Uterus (tissue), 4 donors: ENCODE measurements around the gene DOCK4. TPM values are rescaled to one million over a fixed set of nuclear protein-coding genes. Genes with fewer than 3 reads are reported as not detected.

Experiments used
- DNase-seq, 2 donors: peaks; one replicate each; pipeline ENCODE4 v3.0.0-alpha.2; 2019 to 2020
- H3K27ac ChIP-seq, 2 donors: fragments of 200-600 bp; sonication (generic); 1 replicate in 1 of 2; 2 replicates in 1 of 2; pipeline ENCODE4 v1.5.1; 2016 to 2018
- H3K27me3 ChIP-seq, 2 donors: fragments of 200-600 bp; sonication (generic); one replicate each; pipeline ENCODE4 v1.5.1; 2018 to 2019; ENCODE audit warnings: control low read depth in 1 of 2
- H3K36me3 ChIP-seq, 2 donors: fragments of 200-600 bp; sonication (generic); one replicate each; pipeline ENCODE4 v1.5.1; 2019; ENCODE audit warnings: control low read depth in 1 of 2
- H3K4me1 ChIP-seq, 2 donors: fragments of 200-600 bp; sonication (generic); one replicate each; pipeline ENCODE4 v1.5.1; 2018 to 2019; ENCODE audit warnings: control low read depth in 1 of 2
- H3K4me3 ChIP-seq, 2 donors: fragments of 200-600 bp; sonication (generic); 1 replicate in 1 of 2; 2 replicates in 1 of 2; pipeline ENCODE4 v1.5.1; 2018 to 2019; ENCODE audit warnings: mild to moderate bottlenecking in 1 of 2
- H3K9me3 ChIP-seq, 2 donors: fragments of 200-600 bp; sonication (generic); one replicate each; pipeline ENCODE4 v1.5.1; 2019; ENCODE audit warnings: control low read depth in 1 of 2
- CTCF ChIP-seq, 4 experiments: fragments of 200-600 bp in 2 of 4; fragments of 450-650 bp in 2 of 4; sonication (generic) in 2 of 4; IDR thresholded peaks; one replicate each; pipeline ENCODE4 v1.5.1; 2016 to 2019; ENCODE audit warnings: antibody characterized with exemption in 4 of 4, mild to moderate bottlenecking in 2 of 4, moderate library complexity in 1 of 4
- POLR2A ChIP-seq, 2 donors: fragments of 450-650 bp; IDR thresholded peaks; one replicate each; pipeline ENCODE4 v1.6.1; 2016; ENCODE audit warnings: antibody characterized with exemption in 2 of 2, mild to moderate bottlenecking in 1 of 2, moderate library complexity in 1 of 2
- intact Hi-C: fragments of 100-400 bp; cut with DNase I; formaldehyde crosslinking; loops from one replicate; pipeline ENCODE4 v1.15.1; 2023; ENCODE audit warnings: low total_unique reads
- total RNA-seq, 4 donors: library from RNA; depleted of rRNA in 3 of 4; stranded (reverse); fragments of >200 nt in 3 of 4; gene quantifications; one replicate each; pipeline versions ENCODE4 v1.1.0 to v1.2.4, GENCODE V29; 2014 to 2023
- donor health status: DM: yes; HTN: yes; CAD: no.

Gene DOCK4
- total RNA-seq, 4 donors from 2014 or later: 48.8 to 217 (median 72.3) TPM

DNA sequence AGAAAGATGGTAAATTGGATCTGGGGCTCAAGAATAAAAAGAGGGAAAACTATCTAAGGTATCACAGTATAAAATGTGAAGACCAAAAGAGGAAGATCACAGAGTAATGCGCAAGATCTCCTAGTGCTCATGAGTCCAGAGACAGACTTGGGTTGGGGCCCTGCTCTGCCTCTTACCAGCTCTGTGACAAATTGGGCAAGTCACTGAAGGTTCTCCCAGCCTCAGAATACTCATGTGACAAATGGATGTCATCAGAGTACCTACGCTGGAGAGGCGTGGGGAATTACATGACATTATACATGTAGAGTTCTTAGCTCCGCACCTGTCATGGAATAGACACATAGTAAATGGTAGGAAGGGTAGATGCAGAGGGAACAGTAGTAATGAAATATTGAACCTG lies 124.4 kb downstream of the DOCK4 start:
- Histone ChIP-seq H3K27ac (no peak overlapping the region), H3K9me3 (no peaks in the 10 kb centered on the region), H3K27me3 (no peaks in the 10 kb centered on the region), H3K36me3 (no peaks in the 10 kb centered on the region), H3K4me3 (no peak overlapping the region), H3K4me1 (no peaks in the 10 kb centered on the region)
- intact Hi-C loops: no loop called here
- TF ChIP-seq CTCF (IDR thresholded peaks at IDR 0.05): no peak
- TF ChIP-seq POLR2A (IDR thresholded peaks at IDR 0.05): no peak
- DNase-seq: no peak

DNA sequence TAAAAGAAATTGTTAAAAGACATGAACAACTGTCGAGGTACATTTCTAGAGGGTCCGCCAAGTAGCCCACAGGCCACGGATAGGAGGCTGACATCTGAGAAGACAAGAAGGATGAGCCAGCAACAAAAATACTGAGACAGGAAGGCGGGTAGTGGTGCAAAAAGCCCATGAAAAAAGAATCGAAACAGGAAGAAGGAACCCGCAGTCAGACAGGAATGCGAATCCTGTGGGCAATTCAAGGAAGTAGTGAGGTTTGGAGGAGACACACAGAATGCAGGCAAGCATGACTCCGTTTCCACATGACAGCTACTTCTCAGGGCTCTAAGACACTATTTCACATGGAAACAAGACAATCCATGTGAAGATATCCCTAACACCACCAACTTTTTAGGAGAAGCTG lies 125.2 kb downstream of the DOCK4 start:
- Histone ChIP-seq H3K27ac (no peak overlapping the region), H3K9me3 (no peaks in the 10 kb centered on the region), H3K4me1 (no peaks in the 10 kb centered on the region), H3K4me3 (no peak overlapping the region), H3K36me3 (no peaks in the 10 kb centered on the region), H3K27me3 (no peaks in the 10 kb centered on the region)
- DNase-seq: no peak
- TF ChIP-seq CTCF (IDR thresholded peaks at IDR 0.05): no peak
- TF ChIP-seq POLR2A (IDR thresholded peaks at IDR 0.05): no peak
- intact Hi-C loops: no loop called here

GRCh38 chr7:112080441-112080840 lies 125.8 kb downstream of the DOCK4 start:
- Histone ChIP-seq H3K27me3 (no peaks in the 10 kb centered on the region), H3K36me3 (no peaks in the 10 kb centered on the region), H3K4me3 (no peak overlapping the region), H3K27ac (no peak overlapping the region), H3K9me3 (no peaks in the 10 kb centered on the region), H3K4me1 (no peaks in the 10 kb centered on the region)
- no peak for DNase-seq
- intact Hi-C loops: no loop called here
- TF ChIP-seq POLR2A (IDR thresholded peaks at IDR 0.05) (no peak), CTCF (IDR thresholded peaks at IDR 0.05) (no peak)

- H3K4me1 ChIP-seq: no peaks in the 10 kb centered on the region
- H3K36me3 ChIP-seq: no peaks in the 10 kb centered on the region
- H3K27me3 ChIP-seq: no peaks in the 10 kb centered on the region
- no peak overlapping the region for H3K27ac ChIP-seq
- TF ChIP-seq POLR2A (IDR thresholded peaks at IDR 0.05): no peak
- no peak for TF ChIP-seq CTCF (IDR thresholded peaks at IDR 0.05)
- H3K9me3 ChIP-seq: no peaks in the 10 kb centered on the region
- no peak overlapping the region for H3K4me3 ChIP-seq
- no peak for DNase-seq
- intact Hi-C loops: no loop called here
Measured at GRCh38 chr7:112079673-112080072, 126.5 kb downstream of the DOCK4 start.

DNA sequence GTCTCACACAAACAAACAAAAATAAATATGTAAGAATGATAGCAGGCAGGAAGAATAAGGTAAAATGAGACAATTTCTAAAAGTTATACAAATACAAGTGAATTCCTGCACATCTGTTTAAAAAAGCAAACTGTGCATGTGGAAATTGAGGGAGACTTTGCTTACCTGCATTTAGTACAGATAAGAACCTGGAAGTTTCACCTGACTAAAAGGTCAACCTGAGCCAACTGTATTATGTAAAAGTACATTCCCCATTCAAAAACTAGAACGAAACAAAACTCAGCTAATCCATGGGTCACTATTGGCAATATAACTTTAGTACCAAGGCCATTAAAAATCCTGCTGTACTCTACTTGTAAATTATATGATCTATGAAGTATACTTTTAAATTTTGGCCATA lies 127.1 kb downstream of the DOCK4 start:
- intact Hi-C loops: no loop called here

More for the DNA sequence above, 127.1 kb downstream of the DOCK4 start:
- H3K4me1 ChIP-seq: no peaks in the 10 kb centered on the region
- H3K4me3 ChIP-seq: no peak overlapping the region
- TF ChIP-seq CTCF (IDR thresholded peaks at IDR 0.05): no peak
- no peak for TF ChIP-seq POLR2A (IDR thresholded peaks at IDR 0.05)
- H3K27me3 ChIP-seq: no peaks in the 10 kb centered on the region
- no peaks in the 10 kb centered on the region for H3K36me3 ChIP-seq
- DNase-seq: no peak
- no peak overlapping the region for H3K27ac ChIP-seq
- no peaks in the 10 kb centered on the region for H3K9me3 ChIP-seq
